ENCODE measurements around the gene NOL12.

NOL12 gene

DNA sequence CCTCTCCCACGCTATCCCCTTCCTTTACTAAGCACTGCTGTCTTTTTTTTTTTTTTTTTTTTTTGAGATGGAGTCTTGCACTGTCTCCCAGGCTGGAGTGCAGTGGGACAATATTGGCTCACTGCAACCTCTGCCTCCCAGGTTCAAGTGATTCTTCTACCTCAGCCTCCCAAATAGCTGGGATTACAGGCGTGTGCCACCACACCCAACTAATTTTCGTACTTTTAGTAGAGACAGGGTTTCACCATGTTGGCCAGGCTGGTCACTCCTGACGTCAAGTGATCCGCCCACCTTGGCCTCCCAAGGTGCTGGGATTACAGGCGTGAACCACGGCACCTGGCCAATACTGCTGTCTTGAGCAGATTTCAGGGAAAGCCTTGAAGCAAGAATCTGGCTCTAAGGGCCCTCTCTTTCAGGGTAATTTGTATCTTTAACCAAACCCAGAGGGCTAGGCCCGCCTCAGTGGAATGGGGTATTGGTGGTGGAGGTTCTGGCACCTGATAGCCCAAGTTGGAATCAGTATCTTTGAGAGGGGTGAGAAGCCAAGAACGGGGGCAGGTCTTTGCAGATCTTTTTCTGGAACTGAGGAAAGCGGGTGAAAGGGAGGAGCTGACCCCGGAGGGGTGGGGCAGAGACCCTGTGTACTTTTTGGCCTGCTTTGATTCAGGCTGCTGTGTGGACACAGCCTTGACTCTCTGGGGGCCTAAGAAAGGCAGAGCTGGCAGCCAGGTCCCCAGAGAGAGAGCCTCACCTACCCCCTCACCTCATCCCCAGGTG lies 47.7 kb downstream of the NOL12 start:
- ChIA-PET CTCF (no interaction called here), POLR2A (ENCODE audit: low non-redundant PET) (interaction anchor here (1.2 kb wide), 1 partner anchor 75 kb away, joined by 3 read pairs; no protein-coding TSS in a partner anchor)
- TF ChIP-seq, protein P1, sequence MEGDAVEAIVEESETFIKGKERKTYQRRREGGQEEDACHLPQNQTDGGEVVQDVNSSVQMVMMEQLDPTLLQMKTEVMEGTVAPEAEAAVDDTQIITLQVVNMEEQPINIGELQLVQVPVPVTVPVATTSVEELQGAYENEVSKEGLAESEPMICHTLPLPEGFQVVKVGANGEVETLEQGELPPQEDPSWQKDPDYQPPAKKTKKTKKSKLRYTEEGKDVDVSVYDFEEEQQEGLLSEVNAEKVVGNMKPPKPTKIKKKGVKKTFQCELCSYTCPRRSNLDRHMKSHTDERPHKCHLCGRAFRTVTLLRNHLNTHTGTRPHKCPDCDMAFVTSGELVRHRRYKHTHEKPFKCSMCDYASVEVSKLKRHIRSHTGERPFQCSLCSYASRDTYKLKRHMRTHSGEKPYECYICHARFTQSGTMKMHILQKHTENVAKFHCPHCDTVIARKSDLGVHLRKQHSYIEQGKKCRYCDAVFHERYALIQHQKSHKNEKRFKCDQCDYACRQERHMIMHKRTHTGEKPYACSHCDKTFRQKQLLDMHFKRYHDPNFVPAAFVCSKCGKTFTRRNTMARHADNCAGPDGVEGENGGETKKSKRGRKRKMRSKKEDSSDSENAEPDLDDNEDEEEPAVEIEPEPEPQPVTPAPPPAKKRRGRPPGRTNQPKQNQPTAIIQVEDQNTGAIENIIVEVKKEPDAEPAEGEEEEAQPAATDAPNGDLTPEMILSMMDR (conservative IDR thresholded peaks at IDR 0.05; ENCODE audit: low read depth), result no peak
- DNase-seq (ENCODE audit: low spot score), result no peak
- no peak overlapping the region for H3K27ac ChIP-seq

GRCh38 chr22:37734402-37734700 lies 48.2 kb downstream of the NOL12 start:
- no peak for DNase-seq (ENCODE audit: low spot score)
- no peak overlapping the region for H3K27ac ChIP-seq
- ChIA-PET CTCF (no interaction called here), POLR2A (ENCODE audit: low non-redundant PET) (interaction anchor here (1.2 kb wide), 1 partner anchor 75 kb away, joined by 3 read pairs; no protein-coding TSS in a partner anchor)
- TF ChIP-seq, protein P1 (conservative IDR thresholded peaks at IDR 0.05; ENCODE audit: low read depth), result no peak

- POLR2A ChIA-PET (ENCODE audit: low non-redundant PET), result interaction anchor here (1.2 kb wide), 1 partner anchor 76 kb away, joined by 3 read pairs; no protein-coding TSS in a partner anchor
- no peak for DNase-seq (ENCODE audit: low spot score)
- CTCF ChIA-PET, result interaction anchor here (0.6 kb wide), 1 partner anchor 95 kb away, joined by 3 read pairs; no protein-coding TSS in a partner anchor
- TF ChIP-seq, protein P1 (conservative IDR thresholded peaks at IDR 0.05; ENCODE audit: low read depth), result no peak
- H3K27ac ChIP-seq, result no peak overlapping the region
These were observed 48.9 kb downstream of the NOL12 start for GRCh38 chr22:37734964-37735451.

DNA sequence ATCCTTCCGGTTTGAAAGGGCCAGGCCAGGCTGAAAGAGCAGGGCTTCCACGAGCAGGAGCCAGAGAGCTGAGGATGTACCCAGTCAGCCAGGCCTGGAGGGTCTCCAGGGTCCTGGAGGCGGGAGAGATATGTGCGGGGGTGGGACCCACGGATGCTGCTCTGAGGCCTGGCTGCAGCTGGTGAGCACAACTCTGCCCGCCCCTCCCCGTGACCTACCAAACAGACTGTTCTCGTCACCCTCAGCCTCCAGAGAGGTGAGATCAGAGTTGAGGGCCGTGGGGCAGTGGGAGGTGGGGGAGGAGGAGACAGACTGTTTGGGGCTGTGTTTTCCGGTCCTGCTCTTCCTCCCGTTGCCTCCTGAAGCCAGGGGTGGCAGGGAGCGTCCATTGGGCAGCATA lies 52.9 kb downstream of the NOL12 start:
- ChIA-PET POLR2A (ENCODE audit: low non-redundant PET) (no interaction called here), CTCF (no interaction called here)
- TF ChIP-seq, protein P1 (conservative IDR thresholded peaks at IDR 0.05; ENCODE audit: low read depth), result no peak
- no peak overlapping the region for H3K27ac ChIP-seq
- no peak for DNase-seq (ENCODE audit: low spot score)

DNA sequence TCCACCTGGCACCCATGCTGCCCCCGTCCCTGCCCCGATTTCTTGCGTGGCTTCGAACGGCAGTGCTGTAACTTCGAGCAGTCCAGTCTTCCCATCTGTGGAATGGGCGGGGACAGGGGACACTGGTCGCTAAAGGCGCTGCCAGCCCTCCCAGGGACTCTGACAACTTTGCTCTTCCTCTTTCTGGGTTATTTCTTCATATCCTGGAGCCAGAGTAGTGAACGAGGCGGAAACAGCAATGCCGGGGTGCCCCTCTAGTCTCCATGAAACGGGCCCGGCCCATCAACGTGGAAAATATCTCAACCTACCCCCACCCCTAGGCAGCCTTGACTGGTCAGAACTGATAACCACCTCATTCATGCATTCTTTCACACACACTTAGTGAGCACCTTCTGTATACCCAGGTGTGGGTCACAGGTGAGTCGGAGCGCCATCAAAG lies 53.5 kb downstream of the NOL12 start:
- no peak for DNase-seq (ENCODE audit: low spot score)
- ChIA-PET CTCF (no interaction called here), POLR2A (ENCODE audit: low non-redundant PET) (no interaction called here)
- TF ChIP-seq, protein P1 (conservative IDR thresholded peaks at IDR 0.05; ENCODE audit: low read depth), result no peak
- no peak overlapping the region for H3K27ac ChIP-seq

- peak overlapping the region; percentile 95 for H3K27ac ChIP-seq
- no peak for DNase-seq (ENCODE audit: low spot score)
- ChIA-PET CTCF (no interaction called here), POLR2A (ENCODE audit: low non-redundant PET) (no interaction called here)
- TF ChIP-seq, protein P1 (conservative IDR thresholded peaks at IDR 0.05; ENCODE audit: low read depth), result no peak
These were observed 54.5 kb downstream of the NOL12 start for GRCh38 chr22:37740455-37741311.
